HepG2 (cell line): ENCODE results near the gene GPR82. TPM values are rescaled to one million over a fixed set of nuclear protein-coding genes. Genes with fewer than 3 reads are reported as not detected.

Source experiments
- ATAC-seq: fragments of 200-7000 bp; cut with Tn5 transposase; 3 replicates; pipeline ENCODE4 v1.9.1; 2020; ENCODE audit warnings: mild to moderate bottlenecking, moderate library complexity
- BruUV-seq: library from RNA; stranded (reverse); fragments of 400-500 nt; replicated peaks from 2 replicates; lab custom pipeline; 2021; lab: Mats Ljungman, UMichigan
- CTCF ChIA-PET: fragments of 300-600 bp; formaldehyde crosslinking; extraction: SDS; loops from one replicate; lab custom pipeline; 2021; ENCODE audit warnings: low total read pairs, inconsistent platforms, low intra/inter-chr PET ratio; lab: Yijun Ruan, JAX
- POLR2A ChIA-PET: fragments of 350-600 bp; sonication (Branson Sonifier 250); formaldehyde crosslinking; loops from one replicate; lab custom pipeline; 2020; ENCODE audit warnings: antibody characterized with exemption, inconsistent platforms; lab: Yijun Ruan, JAX
- DNase-seq: peaks from one replicate; pipeline ENCODE4 v3.0.0-alpha.2; 2015; ENCODE audit warnings: low spot score
- FAIRE-seq: peaks from 3 replicates; lab custom pipeline; 2011; peaks lifted over from hg19 to GRCh38; lab: Jason Lieb, UNC
- H2AFZ ChIP-seq: one replicate; pipeline ENCODE4 v1.6.1; 2011; ENCODE audit warnings: low read length, inconsistent platforms
- H3K27ac ChIP-seq: fragments of 300-600 bp; 3 replicates; pipeline ENCODE4 v1.8.0; 2011; ENCODE audit warnings: mixed run types, mild to moderate bottlenecking, mixed read lengths, low read length, inconsistent platforms; ENCODE audit not compliant: insufficient read depth; ENCODE audit errors: extremely low read length
- H3K27me3 ChIP-seq, 2 experiments: fragments of 200-600 bp in 1 of 2; 2 replicates in 1 of 2; 3 replicates in 1 of 2; pipeline versions ENCODE4 v1.6.0 to v1.8.0; 2011; ENCODE audit warnings: low read length in 2 of 2, mild to moderate bottlenecking in 2 of 2, moderate library complexity in 2 of 2, inconsistent platforms in 1 of 2; ENCODE audit not compliant: insufficient read depth in 2 of 2, control insufficient read depth in 1 of 2
- H3K36me3 ChIP-seq, 2 experiments: fragments of 200-600 bp in 1 of 2; replicated peaks in 1 of 2; 2 replicates in 1 of 2; 3 replicates in 1 of 2; pipeline versions ENCODE4 v1.5.1 to v1.8.0; 2011; ENCODE audit warnings: low read length in 2 of 2, inconsistent platforms in 1 of 2; ENCODE audit not compliant: insufficient read depth in 2 of 2, control insufficient read depth in 1 of 2
- H3K4me1 ChIP-seq: 2 replicates; pipeline ENCODE4 v1.5.1; 2012; ENCODE audit warnings: low read length, inconsistent platforms; ENCODE audit not compliant: insufficient read depth
- H3K4me2 ChIP-seq: 2 replicates; pipeline ENCODE4 v1.6.0; 2011; ENCODE audit warnings: low read depth, low read length, inconsistent platforms
- H3K4me3 ChIP-seq, 3 experiments: fragments of 200-600 bp in 1 of 3; sonication (generic), shearing (Covaris generic) in 1 of 3; replicated peaks in 1 of 3; 2 replicates each; pipeline ENCODE4 v1.5.1; 2011 to 2016; ENCODE audit warnings: low read length in 3 of 3, inconsistent platforms in 2 of 3, low read depth in 2 of 3, mild to moderate bottlenecking in 2 of 3, control low read depth in 1 of 3, mixed read lengths in 1 of 3; ENCODE audit not compliant: insufficient read depth in 1 of 3
- H3K79me2 ChIP-seq: one replicate; pipeline ENCODE4 v1.6.1; 2011; ENCODE audit warnings: low read length, inconsistent platforms; ENCODE audit not compliant: insufficient read depth
- H3K9ac ChIP-seq: 2 replicates; pipeline ENCODE4 v1.6.0; 2011; ENCODE audit warnings: mild to moderate bottlenecking, low read depth, low read length, inconsistent platforms; ENCODE audit not compliant: insufficient read depth
- H3K9me3 ChIP-seq: 2 replicates; pipeline ENCODE4 v1.5.1; 2012; ENCODE audit warnings: mild to moderate bottlenecking, low read length
- H4K20me1 ChIP-seq: 2 replicates; pipeline ENCODE4 v1.6.0; 2011; ENCODE audit warnings: inconsistent platforms, mild to moderate bottlenecking, low read length, moderate library complexity; ENCODE audit not compliant: insufficient read depth
- EP300 ChIP-seq, 3 experiments: sonication (generic) in 1 of 3; formaldehyde crosslinking in 1 of 3; IDR thresholded peaks; 2 replicates each; pipeline versions ENCODE4 v1.5.1 to v1.6.1; 2011 to 2020; ENCODE audit warnings: low read depth in 2 of 3, low read length in 2 of 3, borderline replicate concordance in 1 of 3, improper control_type of control experiment in 1 of 3, mild to moderate bottlenecking in 1 of 3, missing genetic modification reagents in 1 of 3, moderate library complexity in 1 of 3
- RCOR2 ChIP-seq: IDR thresholded peaks from 2 replicates; pipeline ENCODE4 v1.6.1; 2016; ENCODE audit warnings: missing biosample characterization, missing genetic modification reagents
- SNAPC2 ChIP-seq: sonication (generic); formaldehyde crosslinking; IDR thresholded peaks from 2 replicates; pipeline ENCODE4 v1.8.1; 2022; ENCODE audit warnings: mild to moderate bottlenecking, missing genetic modification reagents
- STAG1 ChIP-seq: sonication (generic); formaldehyde crosslinking; IDR thresholded peaks from 2 replicates; pipeline ENCODE4 v1.4.0; 2020; ENCODE audit warnings: missing genetic modification reagents
- ZNF577 ChIP-seq: sonication (generic); formaldehyde crosslinking; IDR thresholded peaks from 2 replicates; pipeline ENCODE4 v1.4.0; 2020; ENCODE audit warnings: mild to moderate bottlenecking, low read depth, missing genetic modification reagents, borderline replicate concordance
- ZNF878 ChIP-seq: sonication (generic); formaldehyde crosslinking; IDR thresholded peaks from 2 replicates; pipeline ENCODE4 v1.8.1; 2023; ENCODE audit warnings: mild to moderate bottlenecking, missing genetic modification reagents, moderate library complexity
- WGBS: methylation state at CpG from one replicate; pipeline ENCODE4 v1.1.6; 2017; ENCODE audit warnings: low lambda C conversion rate; 5-methylcytosine and 5-hydroxymethylcytosine counted together
- in situ Hi-C: cut with HindIII; loops from 2 replicates; pipeline ENCODE4 v1.10.0; 2017; ENCODE audit warnings: low pct_unique_long_range_greater_than_20kb; ENCODE audit not compliant: extremely low pct_ligation_motif_present
- intact Hi-C: fragments of 100-400 bp; cut with micrococcal nuclease; formaldehyde crosslinking; loops from one replicate; pipeline ENCODE4 v1.10.0; 2022; ENCODE audit not compliant: unreplicated experiment
- polyA plus RNA-seq, 8 experiments: library from polyadenylated mRNA; depleted of rRNA in 3 of 8; stranded (reverse) in 7 of 8; unstranded in 1 of 8; fragments of >200 nt; fragmentation: Illumina TruSeq in 4 of 8; extraction: Trizol in 4 of 8; gene quantifications; 2 replicates each; pipeline versions ENCODE4 v1.2.1 to v1.2.3, GENCODE V29; 2011 to 2016; ENCODE audit warnings: low read depth in 4 of 8, missing spikeins in 1 of 8, mixed read lengths in 1 of 8; ENCODE audit not compliant: insufficient read depth in 1 of 8
- total RNA-seq, 5 experiments: library from RNA; depleted of rRNA; stranded (reverse); fragments of >200 nt; fragmentation: Illumina TruSeq; extraction: Trizol; gene quantifications; 2 replicates each; pipeline ENCODE4 v1.2.3, GENCODE V29; 2016; ENCODE audit warnings: low read depth in 1 of 5
- TF ChIP-seq, protein P1 (sequence below): sonication (generic); formaldehyde crosslinking; IDR thresholded peaks from 2 replicates; pipeline ENCODE4 v1.4.0; 2020; ENCODE audit warnings: missing genetic modification reagents
- TF ChIP-seq, protein P2 (sequence below): sonication (generic); formaldehyde crosslinking; IDR thresholded peaks from 2 replicates; pipeline ENCODE4 v1.5.0; 2020; ENCODE audit warnings: mild to moderate bottlenecking, missing genetic modification reagents, moderate library complexity
- TF ChIP-seq, protein P3 (sequence below): sonication (generic); formaldehyde crosslinking; IDR thresholded peaks from 2 replicates; pipeline ENCODE4 v1.8.0; 2022; ENCODE audit warnings: missing genetic modification reagents, mild to moderate bottlenecking, borderline replicate concordance
- TF ChIP-seq, protein P4 (sequence below): sonication (generic); formaldehyde crosslinking; IDR thresholded peaks from 2 replicates; pipeline ENCODE4 v1.8.1; 2023; ENCODE audit warnings: mild to moderate bottlenecking, missing genetic modification reagents, borderline replicate concordance

Gene GPR82
- total and polyA plus RNA-seq, 2 of the 13 experiments (the other 11 are each of a cell fraction or from before 2014, with no cell fraction given): not detected

DNA sequence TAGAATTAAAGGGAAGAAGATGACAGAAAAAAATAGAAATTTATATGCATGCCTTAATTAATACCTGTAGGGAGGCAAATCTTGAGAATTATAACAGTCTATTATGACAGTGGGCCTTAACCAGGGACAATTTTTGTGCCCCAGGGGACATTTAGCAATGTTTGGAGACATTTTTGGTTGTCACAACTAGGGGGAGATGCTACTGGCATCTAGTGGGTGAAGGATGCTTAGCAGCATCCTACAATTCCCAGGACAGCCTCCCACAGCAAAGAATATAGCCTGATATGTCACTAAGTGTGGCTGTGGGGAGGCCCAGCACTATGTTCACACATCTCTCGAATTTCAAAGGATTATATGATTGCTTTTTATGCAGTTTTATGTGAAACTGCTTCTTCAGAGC is 10.5 kb downstream of the GPR82 start:
- H4K20me1 ChIP-seq: no peaks in the 10 kb centered on the region
- 27% methylated on average over 1 of the region's 1 CpG for WGBS
- no peaks in the 10 kb centered on the region for H3K9me3 ChIP-seq
- peak; percentile 77 for FAIRE-seq
- CTCF ChIA-PET: no interaction called here
- peak; percentile 59 for ATAC-seq
- H2AFZ ChIP-seq: no peak overlapping the region
- in situ Hi-C loops (no loop called here), intact Hi-C loops (no loop called here)
- H3K4me3 ChIP-seq: no peak overlapping the region
- H3K27me3 ChIP-seq: no peaks in the 10 kb centered on the region
- POLR2A ChIA-PET: no interaction called here
- DNase-seq: peak; percentile 6
- TF ChIP-seq, protein P1, sequence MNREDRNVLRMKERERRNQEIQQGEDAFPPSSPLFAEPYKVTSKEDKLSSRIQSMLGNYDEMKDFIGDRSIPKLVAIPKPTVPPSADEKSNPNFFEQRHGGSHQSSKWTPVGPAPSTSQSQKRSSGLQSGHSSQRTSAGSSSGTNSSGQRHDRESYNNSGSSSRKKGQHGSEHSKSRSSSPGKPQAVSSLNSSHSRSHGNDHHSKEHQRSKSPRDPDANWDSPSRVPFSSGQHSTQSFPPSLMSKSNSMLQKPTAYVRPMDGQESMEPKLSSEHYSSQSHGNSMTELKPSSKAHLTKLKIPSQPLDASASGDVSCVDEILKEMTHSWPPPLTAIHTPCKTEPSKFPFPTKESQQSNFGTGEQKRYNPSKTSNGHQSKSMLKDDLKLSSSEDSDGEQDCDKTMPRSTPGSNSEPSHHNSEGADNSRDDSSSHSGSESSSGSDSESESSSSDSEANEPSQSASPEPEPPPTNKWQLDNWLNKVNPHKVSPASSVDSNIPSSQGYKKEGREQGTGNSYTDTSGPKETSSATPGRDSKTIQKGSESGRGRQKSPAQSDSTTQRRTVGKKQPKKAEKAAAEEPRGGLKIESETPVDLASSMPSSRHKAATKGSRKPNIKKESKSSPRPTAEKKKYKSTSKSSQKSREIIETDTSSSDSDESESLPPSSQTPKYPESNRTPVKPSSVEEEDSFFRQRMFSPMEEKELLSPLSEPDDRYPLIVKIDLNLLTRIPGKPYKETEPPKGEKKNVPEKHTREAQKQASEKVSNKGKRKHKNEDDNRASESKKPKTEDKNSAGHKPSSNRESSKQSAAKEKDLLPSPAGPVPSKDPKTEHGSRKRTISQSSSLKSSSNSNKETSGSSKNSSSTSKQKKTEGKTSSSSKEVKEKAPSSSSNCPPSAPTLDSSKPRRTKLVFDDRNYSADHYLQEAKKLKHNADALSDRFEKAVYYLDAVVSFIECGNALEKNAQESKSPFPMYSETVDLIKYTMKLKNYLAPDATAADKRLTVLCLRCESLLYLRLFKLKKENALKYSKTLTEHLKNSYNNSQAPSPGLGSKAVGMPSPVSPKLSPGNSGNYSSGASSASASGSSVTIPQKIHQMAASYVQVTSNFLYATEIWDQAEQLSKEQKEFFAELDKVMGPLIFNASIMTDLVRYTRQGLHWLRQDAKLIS (CRISPR knock-in tag): no peak
- TF ChIP-seq, protein P2, sequence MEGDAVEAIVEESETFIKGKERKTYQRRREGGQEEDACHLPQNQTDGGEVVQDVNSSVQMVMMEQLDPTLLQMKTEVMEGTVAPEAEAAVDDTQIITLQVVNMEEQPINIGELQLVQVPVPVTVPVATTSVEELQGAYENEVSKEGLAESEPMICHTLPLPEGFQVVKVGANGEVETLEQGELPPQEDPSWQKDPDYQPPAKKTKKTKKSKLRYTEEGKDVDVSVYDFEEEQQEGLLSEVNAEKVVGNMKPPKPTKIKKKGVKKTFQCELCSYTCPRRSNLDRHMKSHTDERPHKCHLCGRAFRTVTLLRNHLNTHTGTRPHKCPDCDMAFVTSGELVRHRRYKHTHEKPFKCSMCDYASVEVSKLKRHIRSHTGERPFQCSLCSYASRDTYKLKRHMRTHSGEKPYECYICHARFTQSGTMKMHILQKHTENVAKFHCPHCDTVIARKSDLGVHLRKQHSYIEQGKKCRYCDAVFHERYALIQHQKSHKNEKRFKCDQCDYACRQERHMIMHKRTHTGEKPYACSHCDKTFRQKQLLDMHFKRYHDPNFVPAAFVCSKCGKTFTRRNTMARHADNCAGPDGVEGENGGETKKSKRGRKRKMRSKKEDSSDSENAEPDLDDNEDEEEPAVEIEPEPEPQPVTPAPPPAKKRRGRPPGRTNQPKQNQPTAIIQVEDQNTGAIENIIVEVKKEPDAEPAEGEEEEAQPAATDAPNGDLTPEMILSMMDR (CRISPR knock-in tag): peak; percentile 21; the same call in 1 of the 2 replicates
- TF ChIP-seq, protein P3, sequence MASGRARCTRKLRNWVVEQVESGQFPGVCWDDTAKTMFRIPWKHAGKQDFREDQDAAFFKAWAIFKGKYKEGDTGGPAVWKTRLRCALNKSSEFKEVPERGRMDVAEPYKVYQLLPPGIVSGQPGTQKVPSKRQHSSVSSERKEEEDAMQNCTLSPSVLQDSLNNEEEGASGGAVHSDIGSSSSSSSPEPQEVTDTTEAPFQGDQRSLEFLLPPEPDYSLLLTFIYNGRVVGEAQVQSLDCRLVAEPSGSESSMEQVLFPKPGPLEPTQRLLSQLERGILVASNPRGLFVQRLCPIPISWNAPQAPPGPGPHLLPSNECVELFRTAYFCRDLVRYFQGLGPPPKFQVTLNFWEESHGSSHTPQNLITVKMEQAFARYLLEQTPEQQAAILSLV (CRISPR knock-in tag): no peak
- TF ChIP-seq RCOR2 (no peak), ZNF878 (no peak), SNAPC2 (CRISPR knock-in tag) (no peak), ZNF577 (CRISPR knock-in tag) (no peak), STAG1 (peak; percentile 34), EP300 (IDR thresholded peaks at IDR 0.05; ENCODE audit: low read depth in 2 of 2, low read length in 2 of 2) (no peak), EP300 (CRISPR knock-in tag; IDR thresholded peaks at IDR 0.05; ENCODE audit: borderline replicate concordance) (no peak)
- TF ChIP-seq, protein P4, sequence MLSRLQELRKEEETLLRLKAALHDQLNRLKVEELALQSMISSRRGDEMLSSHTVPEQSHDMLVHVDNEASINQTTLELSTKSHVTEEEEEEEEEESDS (CRISPR knock-in tag): no peak
- H3K27ac ChIP-seq: no peak overlapping the region
- no TSS peak for BruUV-seq
- no peaks in the 10 kb centered on the region for H3K36me3 ChIP-seq
- H3K4me1 ChIP-seq: no peaks in the 10 kb centered on the region
- H3K79me2 ChIP-seq: no peaks in the 10 kb centered on the region
- H3K4me2 ChIP-seq: no peak overlapping the region
- H3K9ac ChIP-seq: no peak overlapping the region
